ENCODE measurements around the gene EMILIN1. TPM values are rescaled to one million over a fixed set of nuclear protein-coding genes. Genes with fewer than 3 reads are reported as not detected.
A peak's percentile ranks its signal among the peaks of the same experiment; 100 is the strongest.

EMILIN1 gene
- total and polyA plus RNA-seq, 3 donors from 2014 or later: 29.2 to 50.7 (median 35.9) TPM

GRCh38 chr2:27070653-27071276, 7.7 kb upstream of the EMILIN1 start:
- Histone ChIP-seq H3K27me3 (no peaks in the 10 kb centered on the region), H3K9me3 (no peaks in the 10 kb centered on the region), H3K36me3 (ENCODE audit: low read depth, missing control alignments) (no peaks in the 10 kb centered on the region), H3K27ac (peak overlapping the region; percentile 93 to 94), H3K4me1 (peaks cover 49% of the 10 kb centered on the region), H3K4me3 (peak overlapping the region; percentile 86 to 94)
- no peak for DNase-seq
- TF ChIP-seq CTCF (IDR thresholded peaks at IDR 0.05): no peak
- TF ChIP-seq POLR2A (IDR thresholded peaks at IDR 0.05): no peak
- intact Hi-C loops (cut with DNase I; ENCODE audit: low total_unique reads): no loop called here
- 0 to 3% methylated on average over 4 to 11 of the region's 11 CpGs for WGBS, 2 donors

- intact Hi-C loops (cut with DNase I; ENCODE audit: low total_unique reads): no loop called here
Observed at GRCh38 chr2:27071277-27071989, 7.0 kb upstream of the EMILIN1 start, which contains the start of gene OST4. Gene OST4 (minus strand): TSS chr2:27071654.

GRCh38 chr2:27071990-27072830, 6.2 kb upstream of the EMILIN1 start:
- 2% methylated on average over 24 to 34 of the region's 34 CpGs for WGBS, 2 donors
- intact Hi-C loops (cut with DNase I; ENCODE audit: low total_unique reads): no loop called here
- peak; percentile 84 for DNase-seq
- Histone ChIP-seq H3K36me3 (ENCODE audit: low read depth, missing control alignments) (no peaks in the 10 kb centered on the region), H3K27me3 (no peaks in the 10 kb centered on the region), H3K27ac (peak overlapping the region; percentile 83 to 94), H3K4me3 (peak overlapping the region; percentile 86 to 94), H3K9me3 (no peaks in the 10 kb centered on the region), H3K4me1 (peaks cover 53% of the 10 kb centered on the region)
- no peak for TF ChIP-seq CTCF (IDR thresholded peaks at IDR 0.05)
- TF ChIP-seq POLR2A (IDR thresholded peaks at IDR 0.05): no peak

More at GRCh38 chr2:27071277-27071989, 7.0 kb upstream of the EMILIN1 start, which contains the start of gene OST4:
- Histone ChIP-seq H3K27ac (peak within 1 kb of the TSS; percentile 93 to 94), H3K4me1 (peaks cover 53% of the 10 kb centered on the region), H3K36me3 (ENCODE audit: low read depth, missing control alignments) (no peaks in the 10 kb centered on the region), H3K9me3 (no peaks in the 10 kb centered on the region), H3K4me3 (peak within 1 kb of the TSS; percentile 86 to 94), H3K27me3 (no peaks in the 10 kb centered on the region)
- 0 to 1% methylated on average over 8 to 44 of the region's 86 CpGs for WGBS, 2 donors
- TF ChIP-seq CTCF (IDR thresholded peaks at IDR 0.05): no peak
- TF ChIP-seq POLR2A (IDR thresholded peaks at IDR 0.05): no peak
- peak; percentile 97 for DNase-seq

- intact Hi-C loops (cut with DNase I; ENCODE audit: low total_unique reads): no loop called here
- Histone ChIP-seq H3K4me1 (peaks cover 56% of the 10 kb centered on the region), H3K9me3 (no peaks in the 10 kb centered on the region), H3K4me3 (peak overlapping the region in 1 of 2 donors; percentile 94), H3K27me3 (no peaks in the 10 kb centered on the region), H3K27ac (peak overlapping the region; percentile 83 to 94), H3K36me3 (ENCODE audit: low read depth, missing control alignments) (no peaks in the 10 kb centered on the region)
- no peak for TF ChIP-seq POLR2A (IDR thresholded peaks at IDR 0.05)
- TF ChIP-seq CTCF (IDR thresholded peaks at IDR 0.05): no peak
- DNase-seq: no peak
- 32 to 39% methylated on average over 5 of the region's 5 CpGs for WGBS, 2 donors
Observed at GRCh38 chr2:27072920-27073319, 5.5 kb upstream of the EMILIN1 start.
